HUES64 (cell line): ENCODE measurements around the gene COL9A3.
"Not testable (repeated sequence)": the region's sequence is repeated elsewhere in the genome, so short reads cannot be mapped to it uniquely, and the experiment has no call there.

Experiments
- H3K27ac ChIP-seq: 2 replicates; pipeline ENCODE4 v1.7.0; 2013; ENCODE audit warnings: low read depth, low read length, inconsistent platforms
- H3K27me3 ChIP-seq: 2 replicates; pipeline ENCODE4 v1.6.1; 2013; ENCODE audit warnings: mild to moderate bottlenecking, low read length; ENCODE audit not compliant: insufficient read depth
- H3K36me3 ChIP-seq: 2 replicates; pipeline ENCODE4 v1.6.1; 2013; ENCODE audit warnings: mild to moderate bottlenecking, low read length; ENCODE audit not compliant: insufficient read depth
- H3K4me1 ChIP-seq: 2 replicates; pipeline ENCODE4 v1.6.1; 2013; ENCODE audit warnings: mild to moderate bottlenecking, low read length, moderate library complexity; ENCODE audit not compliant: insufficient read depth
- H3K4me3 ChIP-seq: 2 replicates; pipeline ENCODE4 v1.5.1; 2013; ENCODE audit warnings: mild to moderate bottlenecking, low read length, moderate library complexity
- H3K9ac ChIP-seq: 2 replicates; pipeline ENCODE4 v1.6.1; 2013; ENCODE audit warnings: mild to moderate bottlenecking, low read depth, low read length
- H3K9me3 ChIP-seq: 2 replicates; pipeline ENCODE4 v1.6.1; 2013; ENCODE audit warnings: low read depth, low read length; ENCODE audit not compliant: insufficient read depth
- WGBS: fragments of 150-250, 120-280 bp; methylation state at CpG from one replicate; pipeline ENCODE4 v1.1.7; 2013; ENCODE audit warnings: missing lambda C conversion rate; 5-methylcytosine and 5-hydroxymethylcytosine counted together

Gene COL9A3

DNA sequence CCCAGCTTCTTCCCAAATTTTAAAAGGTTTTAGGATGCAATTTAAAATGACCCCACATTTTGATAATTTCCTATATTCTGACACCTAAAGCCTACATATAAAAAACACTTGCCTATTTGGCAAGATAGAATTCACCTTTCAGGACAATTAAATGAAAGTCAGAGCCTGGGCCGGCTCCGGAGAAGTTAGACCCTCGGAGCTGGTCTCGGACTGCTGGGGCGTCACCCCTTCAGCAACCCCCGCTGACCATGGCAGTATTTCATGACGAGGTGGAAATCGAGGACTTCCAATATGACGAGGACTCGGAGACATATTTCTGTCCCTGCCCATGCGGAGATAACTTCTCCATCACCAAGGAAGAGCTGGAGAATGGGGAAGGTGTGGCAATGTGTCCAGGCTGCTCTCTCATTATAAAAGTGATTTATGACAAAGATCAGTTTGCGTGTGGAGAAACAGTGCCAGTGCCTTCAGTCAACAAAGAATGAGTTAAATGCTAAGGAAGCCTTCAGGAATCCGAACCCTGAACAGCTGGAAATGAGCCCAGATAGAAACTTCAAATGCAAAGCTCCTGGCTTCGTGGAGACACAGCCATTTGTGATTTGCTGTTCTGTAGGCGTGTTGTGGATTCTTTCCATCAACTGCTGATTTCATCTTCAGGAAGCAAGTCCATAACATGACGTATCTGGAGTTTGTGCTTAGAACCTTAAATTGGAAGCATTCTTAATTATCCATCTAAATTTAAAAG is 28.7 kb downstream of the COL9A3 start:
- Histone ChIP-seq H3K9ac (no peak overlapping the region), H3K27ac (no peak overlapping the region), H3K4me1 (no peaks in the 10 kb centered on the region), H3K4me3 (no peak overlapping the region), H3K9me3 (no peaks in the 10 kb centered on the region), H3K36me3 (peaks cover 26% of the 10 kb centered on the region), H3K27me3 (no peaks in the 10 kb centered on the region)
- WGBS, result 95% methylated on average over 15 of the region's 16 CpGs

- Histone ChIP-seq H3K4me1 (no peaks in the 10 kb centered on the region), H3K9me3 (no peaks in the 10 kb centered on the region), H3K27ac (no peak overlapping the region), H3K9ac (no peak overlapping the region), H3K4me3 (no peak overlapping the region), H3K27me3 (no peaks in the 10 kb centered on the region), H3K36me3 (peaks cover 25% of the 10 kb centered on the region)
- 94% methylated on average over 17 of the region's 19 CpGs for WGBS
Observed at GRCh38 chr20:62846166-62846890, 29.5 kb downstream of the COL9A3 start.

- peaks cover 45% of the 10 kb centered on the region for H3K36me3 ChIP-seq
- 96% methylated on average over 7 of the region's 7 CpGs for WGBS
Observed at GRCh38 chr20:62848917-62849316, 32.1 kb downstream of the COL9A3 start.

GRCh38 chr20:62849431-62849830 is 32.6 kb downstream of the COL9A3 start:
- no peaks in the 10 kb centered on the region for H3K27me3 ChIP-seq
- peaks cover 50% of the 10 kb centered on the region for H3K36me3 ChIP-seq
- H3K4me1 ChIP-seq, result no peaks in the 10 kb centered on the region
- H3K27ac ChIP-seq, result no peak overlapping the region
- no peak overlapping the region for H3K4me3 ChIP-seq
- no peak overlapping the region for H3K9ac ChIP-seq
- H3K9me3 ChIP-seq, result no peaks in the 10 kb centered on the region

More at GRCh38 chr20:62848917-62849316, 32.1 kb downstream of the COL9A3 start:
- not testable (repeated sequence) for H3K4me1 ChIP-seq, H3K27ac ChIP-seq, H3K9me3 ChIP-seq, H3K4me3 ChIP-seq, H3K27me3 ChIP-seq, H3K9ac ChIP-seq

DNA sequence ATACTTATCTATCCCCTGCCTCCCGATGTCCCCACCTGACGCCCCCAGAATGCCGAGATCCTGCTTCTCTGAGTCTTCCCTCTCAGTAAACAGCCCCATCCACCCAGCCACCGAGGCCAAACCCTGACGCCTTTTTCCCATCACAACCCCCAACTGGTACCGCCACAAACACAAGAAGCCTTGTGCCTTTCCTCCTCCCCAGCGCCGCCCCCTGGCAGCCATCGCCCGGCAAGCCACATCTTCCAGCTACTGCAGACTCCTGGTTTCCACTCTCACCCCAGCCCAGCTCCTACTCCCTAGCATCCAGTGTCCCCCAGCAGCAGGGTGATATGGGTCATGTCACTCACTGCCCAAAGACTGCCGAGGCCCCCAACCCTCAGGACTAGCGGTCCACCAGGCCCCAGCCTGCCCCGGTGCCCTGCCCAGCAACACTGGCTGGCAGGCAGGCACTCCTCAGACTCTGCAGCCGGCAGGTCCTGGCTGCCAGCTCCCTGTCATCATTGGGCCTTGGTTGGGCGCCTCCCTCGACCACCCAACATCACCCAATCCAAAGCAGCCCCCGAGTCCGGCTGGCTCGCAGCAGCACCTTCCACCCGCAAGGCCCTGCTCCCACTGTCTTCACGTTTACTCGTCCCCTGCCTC is 33.6 kb downstream of the COL9A3 start:
- H3K9me3 ChIP-seq, result no peaks in the 10 kb centered on the region
- WGBS, result 91% methylated on average over 22 of the region's 22 CpGs
- no peak overlapping the region for H3K4me3 ChIP-seq
- H3K36me3 ChIP-seq, result peaks cover 50% of the 10 kb centered on the region
- H3K4me1 ChIP-seq, result no peaks in the 10 kb centered on the region
- H3K9ac ChIP-seq, result no peak overlapping the region
- no peak overlapping the region for H3K27ac ChIP-seq
- H3K27me3 ChIP-seq, result no peaks in the 10 kb centered on the region

GRCh38 chr20:62852196-62852595 is 35.3 kb downstream of the COL9A3 start:
- no peak overlapping the region for H3K9ac ChIP-seq
- H3K27ac ChIP-seq, result no peak overlapping the region
- no peaks in the 10 kb centered on the region for H3K27me3 ChIP-seq
- H3K4me1 ChIP-seq, result no peaks in the 10 kb centered on the region
- peaks cover 52% of the 10 kb centered on the region for H3K36me3 ChIP-seq
- no peak overlapping the region for H3K4me3 ChIP-seq
- WGBS, result 95% methylated on average over 8 of the region's 8 CpGs
- no peaks in the 10 kb centered on the region for H3K9me3 ChIP-seq

GRCh38 chr20:62852841-62853240 is 36.0 kb downstream of the COL9A3 start:
- Histone ChIP-seq H3K4me3 (no peak overlapping the region), H3K9ac (no peak overlapping the region), H3K36me3 (peaks cover 58% of the 10 kb centered on the region), H3K27ac (no peak overlapping the region), H3K9me3 (no peaks in the 10 kb centered on the region), H3K27me3 (no peaks in the 10 kb centered on the region), H3K4me1 (no peaks in the 10 kb centered on the region)
- 98% methylated on average over 12 of the region's 12 CpGs for WGBS

- peaks cover 61% of the 10 kb centered on the region for H3K36me3 ChIP-seq
Observed at GRCh38 chr20:62853304-62853703, 36.5 kb downstream of the COL9A3 start.

GRCh38 chr20:62854121-62854520 is 37.3 kb downstream of the COL9A3 start:
- H3K36me3 ChIP-seq, result peaks cover 64% of the 10 kb centered on the region
- no peaks in the 10 kb centered on the region for H3K9me3 ChIP-seq
- no peak overlapping the region for H3K27ac ChIP-seq
- 0 out of 2 replicates have a peak, but pooled peaks cover under 1% of the 10 kb centered on the region for H3K4me1 ChIP-seq
- H3K4me3 ChIP-seq, result no peak overlapping the region
- no peak overlapping the region for H3K9ac ChIP-seq
- no peaks in the 10 kb centered on the region for H3K27me3 ChIP-seq
- WGBS, result 95% methylated on average over 13 of the region's 13 CpGs

More at GRCh38 chr20:62853304-62853703, 36.5 kb downstream of the COL9A3 start:
- H3K9me3 ChIP-seq, H3K27ac ChIP-seq, H3K27me3 ChIP-seq, H3K4me3 ChIP-seq, H3K4me1 ChIP-seq, H3K9ac ChIP-seq: not testable (repeated sequence)
- 87% methylated on average over 6 of the region's 6 CpGs for WGBS

DNA sequence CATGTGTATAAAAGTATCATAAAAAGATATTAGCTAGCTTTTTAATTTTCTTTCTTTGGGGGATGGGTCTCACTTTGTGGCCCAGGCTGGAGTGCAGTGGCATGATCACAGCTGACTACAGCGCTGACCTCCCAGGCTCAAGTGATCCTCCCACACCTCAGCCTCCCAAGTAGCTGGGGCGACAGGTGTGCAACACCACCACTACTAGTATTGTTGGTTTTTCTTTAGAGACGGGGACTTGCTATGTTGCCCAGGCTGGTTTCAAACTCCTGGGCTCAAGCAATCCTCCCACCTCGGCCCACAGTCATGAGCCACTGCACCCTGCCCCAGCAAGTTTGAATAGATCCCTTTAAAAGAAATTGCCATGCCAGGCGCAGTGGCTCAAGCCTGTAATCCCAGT is 38.3 kb downstream of the COL9A3 start:
- Histone ChIP-seq H3K36me3 (peaks cover 64% of the 10 kb centered on the region), H3K27me3 (peaks cover 2% of the 10 kb centered on the region; the same call in 1 of the 2 replicates), H3K9me3 (no peaks in the 10 kb centered on the region), H3K4me1 (peaks cover 3% of the 10 kb centered on the region; the same call in 1 of the 2 replicates), H3K9ac (no peak overlapping the region), H3K27ac (no peak overlapping the region), H3K4me3 (no peak overlapping the region)
- 93% methylated on average over 5 of the region's 5 CpGs for WGBS

- H3K4me3 ChIP-seq, result no peak overlapping the region
- peaks cover 8% of the 10 kb centered on the region; the same call in 1 of the 2 replicates for H3K27me3 ChIP-seq
- no peak overlapping the region for H3K9ac ChIP-seq
- H3K4me1 ChIP-seq, result peaks cover 3% of the 10 kb centered on the region; the same call in 1 of the 2 replicates
- WGBS, result 97% methylated on average over 25 of the region's 25 CpGs
- peaks cover 55% of the 10 kb centered on the region for H3K36me3 ChIP-seq
- H3K9me3 ChIP-seq, result no peaks in the 10 kb centered on the region
- no peak overlapping the region for H3K27ac ChIP-seq
Observed at GRCh38 chr20:62856931-62857619, 40.2 kb downstream of the COL9A3 start.
